Fibroblast of the aortic adventitia (primary cell): ENCODE data around the gene HFM1. TPM values are rescaled to one million over a fixed set of nuclear protein-coding genes. Genes with fewer than 3 reads are reported as not detected.

Experiments used
- small RNA-seq: library from RNA; depleted of rRNA; stranded (forward); fragments of <200 nt; gene quantifications from one replicate; pipeline ENCODE3, GENCODE V24; 2012
- total RNA-seq: library from RNA; depleted of rRNA; stranded (reverse); fragments of >200 nt; gene quantifications from 2 replicates; pipeline ENCODE4 v1.2.3, GENCODE V29; 2012; ENCODE audit warnings: low replicate concordance

The HFM1 gene
- total RNA-seq, 1 donor, result 2.0 TPM

Small RNA genes lying within 50 kb of the gene (small RNA-seq; reads per million reads assigned to genes)
- gene RF00019, result not detected

Other genes with a start within 250 kb of the HFM1 start
- gene CDC7, start 96.0 kb upstream of the HFM1 start, total RNA-seq, result 3.8 and 15.5 TPM in 2 replicates